HG02981 (cell line): Measurements from ENCODE around the gene CNTRL.

Source experiments
- ATAC-seq: cut with Tn5 transposase; IDR thresholded peaks from one replicate; pipeline ENCODE4 v1.9.1; 2021; ENCODE audit warnings: mild to moderate bottlenecking, moderate library complexity; ENCODE audit not compliant: unreplicated experiment

The CNTRL gene

GRCh38 chr9:121199921-121200320 is 125.2 kb downstream of the CNTRL start:
- no peak for ATAC-seq

GRCh38 chr9:121200356-121200755 is 125.6 kb downstream of the CNTRL start:
- ATAC-seq: no peak

- peak; percentile 26 for ATAC-seq
Measured at GRCh38 chr9:121201045-121201737, 126.4 kb downstream of the CNTRL start.

GRCh38 chr9:121201738-121202533 is 127.2 kb downstream of the CNTRL start, which contains the start of gene RAB14:
RAB14 (minus strand) TSS chr9:121201869; CDS start chr9:121193412, 8,457 bp downstream.
- peak; percentile 81 for ATAC-seq

- no peak for ATAC-seq
Measured at GRCh38 chr9:121204121-121204520, 129.4 kb downstream of the CNTRL start.

- ATAC-seq: no peak
Measured at GRCh38 chr9:121204611-121205010, 129.9 kb downstream of the CNTRL start.

- ATAC-seq: peak; percentile 27
Measured at GRCh38 chr9:121206516-121207370, 132.0 kb downstream of the CNTRL start.

- ATAC-seq: peak; percentile 92
Measured at GRCh38 chr9:121207371-121207940, 132.7 kb downstream of the CNTRL start.

GRCh38 chr9:121210536-121210935 is 135.8 kb downstream of the CNTRL start:
- ATAC-seq: no peak

GRCh38 chr9:121213136-121213806 is 138.5 kb downstream of the CNTRL start:
- ATAC-seq: no peak

- ATAC-seq: no peak
Measured at GRCh38 chr9:121214005-121214404, 139.2 kb downstream of the CNTRL start.

- no peak for ATAC-seq
Measured at GRCh38 chr9:121216271-121216805, 141.6 kb downstream of the CNTRL start.

GRCh38 chr9:121217609-121218292 is 143.0 kb downstream of the CNTRL start:
- ATAC-seq: peak; percentile 87

GRCh38 chr9:121218357-121219027 is 143.7 kb downstream of the CNTRL start:
- no peak for ATAC-seq

GRCh38 chr9:121219530-121219929 is 144.8 kb downstream of the CNTRL start:
- no peak for ATAC-seq

- no peak for ATAC-seq
Measured at GRCh38 chr9:121220996-121221663, 146.4 kb downstream of the CNTRL start.

GRCh38 chr9:121221664-121222055 is 146.9 kb downstream of the CNTRL start:
- ATAC-seq: no peak

GRCh38 chr9:121222524-121223171 is 147.9 kb downstream of the CNTRL start:
- ATAC-seq: no peak
